ENCODE results near the gene LAGE3.
A peak's percentile ranks its signal among the peaks of the same experiment; 100 is the strongest.
"Not testable (repeated sequence)": the region's sequence is repeated elsewhere in the genome, so short reads cannot be mapped to it uniquely, and the experiment has no call there.

The LAGE3 gene

GRCh38 chrX:154502098-154502497 lies 23.0 kb upstream of the LAGE3 start:
- no peak for DNase-seq (ENCODE audit: low spot score)

- not testable (repeated sequence) for DNase-seq (ENCODE audit: low spot score)
These were observed 22.3 kb upstream of the LAGE3 start for GRCh38 chrX:154501423-154501822.

- DNase-seq (ENCODE audit: low spot score) = not testable (repeated sequence)
These were observed 17.6 kb upstream of the LAGE3 start for GRCh38 chrX:154496591-154497137.

- no peak for DNase-seq (ENCODE audit: low spot score)
These were observed 16.4 kb upstream of the LAGE3 start for GRCh38 chrX:154495472-154495922.

- no peak for DNase-seq (ENCODE audit: low spot score)
These were observed 15.6 kb upstream of the LAGE3 start for GRCh38 chrX:154494715-154495114.

GRCh38 chrX:154490414-154491083 lies 11.5 kb upstream of the LAGE3 start, which contains the start of gene SLC10A3:
Gene SLC10A3 (minus strand): TSS chrX:154490629. CDS start chrX:154488940, 1,689 bp downstream.
- DNase-seq (ENCODE audit: low spot score) = peak; percentile 91

- DNase-seq (ENCODE audit: low spot score) = peak; percentile 16
These were observed 10.9 kb upstream of the LAGE3 start for GRCh38 chrX:154490021-154490413.

GRCh38 chrX:154489182-154489581 lies 10.1 kb upstream of the LAGE3 start:
- no peak for DNase-seq (ENCODE audit: low spot score)

GRCh38 chrX:154488336-154489075 lies 9.4 kb upstream of the LAGE3 start:
- no peak for DNase-seq (ENCODE audit: low spot score)

- DNase-seq (ENCODE audit: low spot score) = no peak
These were observed 8.6 kb upstream of the LAGE3 start for GRCh38 chrX:154487518-154488290.

GRCh38 chrX:154486396-154487207 lies 7.5 kb upstream of the LAGE3 start, which contains the start of gene UBL4A:
Gene UBL4A (minus strand): TSS chrX:154486615. CDS start chrX:154486584, 31 bp downstream.
- peak; percentile 27 for DNase-seq (ENCODE audit: low spot score)

- DNase-seq (ENCODE audit: low spot score) = no peak
These were observed 6.9 kb upstream of the LAGE3 start for GRCh38 chrX:154486052-154486395.

- no peak for DNase-seq (ENCODE audit: low spot score)
These were observed 6.3 kb upstream of the LAGE3 start for GRCh38 chrX:154485150-154486051.

GRCh38 chrX:154484255-154485149 lies 5.4 kb upstream of the LAGE3 start:
- no peak for DNase-seq (ENCODE audit: low spot score)

- DNase-seq (ENCODE audit: low spot score) = no peak
These were observed 4.2 kb upstream of the LAGE3 start for GRCh38 chrX:154483325-154483724.

GRCh38 chrX:154482786-154483185 lies 3.7 kb upstream of the LAGE3 start:
- no peak for DNase-seq (ENCODE audit: low spot score)

- no peak for DNase-seq (ENCODE audit: low spot score)
These were observed 3.0 kb upstream of the LAGE3 start for GRCh38 chrX:154481911-154482601.

- DNase-seq (ENCODE audit: low spot score) = no peak
These were observed 2.1 kb upstream of the LAGE3 start for GRCh38 chrX:154481195-154481594.

Measured in cerebellar cortex (tissue), 1 donor.